KMS-11 (cell line): ENCODE results near the gene ZNF302.
"Not testable (repeated sequence)": the region's sequence is repeated elsewhere in the genome, so short reads cannot be mapped to it uniquely, and the experiment has no call there.

Source experiments
- H2AFZ ChIP-seq: fragments of 200-600 bp; sonication (generic); 2 replicates; pipeline ENCODE4 v1.6.1; 2016; ENCODE audit warnings: antibody characterized with exemption, mixed run types, low read depth
- H3K27ac ChIP-seq: fragments of 200-600 bp; sonication (generic); 2 replicates; pipeline ENCODE4 v1.6.1; 2016; ENCODE audit warnings: mild to moderate bottlenecking, mixed run types
- H3K27me3 ChIP-seq: fragments of 200-600 bp; sonication (generic); 2 replicates; pipeline ENCODE4 v1.6.1; 2017; ENCODE audit warnings: mild to moderate bottlenecking, low read depth, mixed run types, moderate library complexity; ENCODE audit not compliant: insufficient read depth
- H3K36me3 ChIP-seq: fragments of 200-600 bp; sonication (generic); 2 replicates; pipeline ENCODE4 v1.6.1; 2017; ENCODE audit warnings: mild to moderate bottlenecking, mixed run types; ENCODE audit not compliant: insufficient read depth
- H3K4me1 ChIP-seq: fragments of 200-600 bp; sonication (generic); 2 replicates; pipeline ENCODE4 v1.6.1; 2016; ENCODE audit warnings: mild to moderate bottlenecking, low read depth, mixed run types; ENCODE audit not compliant: poor library complexity, severe bottlenecking
- H3K4me2 ChIP-seq: fragments of 200-600 bp; sonication (generic); 2 replicates; pipeline ENCODE4 v1.7.0; 2016; ENCODE audit warnings: mild to moderate bottlenecking, mixed run types
- H3K4me3 ChIP-seq: fragments of 200-600 bp; sonication (generic); IDR thresholded peaks from 2 replicates; pipeline ENCODE4 v1.6.1; 2017; ENCODE audit warnings: low read depth, low read length, mixed read lengths; ENCODE audit not compliant: insufficient read depth
- H3K79me2 ChIP-seq: fragments of 200-600 bp; sonication (generic); 2 replicates; pipeline ENCODE4 v1.6.1; 2016; ENCODE audit warnings: low read depth, mixed run types; ENCODE audit not compliant: insufficient read depth
- H3K9ac ChIP-seq: fragments of 200-600 bp; sonication (generic); 2 replicates; pipeline ENCODE4 v1.6.1; 2016; ENCODE audit warnings: mild to moderate bottlenecking, mixed run types
- H4K20me1 ChIP-seq: fragments of 200-600 bp; sonication (generic); 2 replicates; pipeline ENCODE4 v1.6.1; 2016; ENCODE audit warnings: mild to moderate bottlenecking, mixed run types; ENCODE audit not compliant: insufficient read depth
- CTCF ChIP-seq: fragments of 200-600 bp; sonication (generic); conservative IDR thresholded peaks from 2 replicates; pipeline ENCODE4 v1.6.1; 2017; ENCODE audit warnings: low read depth, mild to moderate bottlenecking, antibody characterized with exemption, low read length, moderate library complexity, mixed read lengths

The ZNF302 gene

GRCh38 chr19:34681478-34681877 lies 4.0 kb downstream of the ZNF302 start:
- Histone ChIP-seq H3K4me3 (no peak overlapping the region), H3K79me2 (no peaks in the 10 kb centered on the region), H3K27ac (no peak overlapping the region), H2AFZ (no peak overlapping the region), H3K4me2 (no peak overlapping the region), H4K20me1 (no peaks in the 10 kb centered on the region), H3K9ac (no peak overlapping the region), H3K36me3 (peaks cover 3% of the 10 kb centered on the region; the same call in 1 of the 2 replicates), H3K27me3 (no peaks in the 10 kb centered on the region), H3K4me1 (peaks cover 7% of the 10 kb centered on the region)
- no peak for TF ChIP-seq CTCF

GRCh38 chr19:34685266-34685665 lies 7.8 kb downstream of the ZNF302 start:
- not testable (repeated sequence) for H3K27ac ChIP-seq, H3K9ac ChIP-seq, H3K27me3 ChIP-seq, H3K36me3 ChIP-seq, H4K20me1 ChIP-seq, H3K4me3 ChIP-seq, H2AFZ ChIP-seq, H3K79me2 ChIP-seq, H3K4me2 ChIP-seq, H3K4me1 ChIP-seq

- no peaks in the 10 kb centered on the region for H3K36me3 ChIP-seq
Measured at GRCh38 chr19:34686455-34686854, 9.0 kb downstream of the ZNF302 start.

GRCh38 chr19:34687348-34687747 lies 9.9 kb downstream of the ZNF302 start:
- Histone ChIP-seq H3K36me3 (no peaks in the 10 kb centered on the region), H3K27ac (no peak overlapping the region), H3K4me3 (no peak overlapping the region), H2AFZ (no peak overlapping the region), H3K27me3 (no peaks in the 10 kb centered on the region), H3K9ac (no peak overlapping the region), H3K4me2 (no peak overlapping the region), H3K4me1 (no peaks in the 10 kb centered on the region), H3K79me2 (no peaks in the 10 kb centered on the region), H4K20me1 (no peaks in the 10 kb centered on the region)
- no peak for TF ChIP-seq CTCF

More at GRCh38 chr19:34686455-34686854, 9.0 kb downstream of the ZNF302 start:
- no peaks in the 10 kb centered on the region for H3K27me3 ChIP-seq
- H3K9ac ChIP-seq = no peak overlapping the region
- no peaks in the 10 kb centered on the region for H3K4me1 ChIP-seq
- H2AFZ ChIP-seq = no peak overlapping the region
- H3K79me2 ChIP-seq = no peaks in the 10 kb centered on the region
- no peaks in the 10 kb centered on the region for H4K20me1 ChIP-seq
- H3K4me3 ChIP-seq = no peak overlapping the region
- no peak overlapping the region for H3K4me2 ChIP-seq
- no peak overlapping the region for H3K27ac ChIP-seq
- TF ChIP-seq CTCF = no peak

- H3K9ac ChIP-seq = no peak overlapping the region
- no peaks in the 10 kb centered on the region for H3K79me2 ChIP-seq
- no peak overlapping the region for H3K27ac ChIP-seq
- TF ChIP-seq CTCF = no peak
- no peaks in the 10 kb centered on the region for H3K27me3 ChIP-seq
- H4K20me1 ChIP-seq = no peaks in the 10 kb centered on the region
- H2AFZ ChIP-seq = no peak overlapping the region
- no peak overlapping the region for H3K4me2 ChIP-seq
- no peaks in the 10 kb centered on the region for H3K36me3 ChIP-seq
- no peak overlapping the region for H3K4me3 ChIP-seq
- H3K4me1 ChIP-seq = no peaks in the 10 kb centered on the region
Measured at GRCh38 chr19:34688592-34688991, 11.1 kb downstream of the ZNF302 start.
